ENCODE data around the gene SLC35E4. TPM values are rescaled to one million over a fixed set of nuclear protein-coding genes. Genes with fewer than 3 reads are reported as not detected.

The SLC35E4 gene
- total and polyA plus RNA-seq, 2 experiments from 2014 or later, result 2.6 to 11.3 TPM

DNA sequence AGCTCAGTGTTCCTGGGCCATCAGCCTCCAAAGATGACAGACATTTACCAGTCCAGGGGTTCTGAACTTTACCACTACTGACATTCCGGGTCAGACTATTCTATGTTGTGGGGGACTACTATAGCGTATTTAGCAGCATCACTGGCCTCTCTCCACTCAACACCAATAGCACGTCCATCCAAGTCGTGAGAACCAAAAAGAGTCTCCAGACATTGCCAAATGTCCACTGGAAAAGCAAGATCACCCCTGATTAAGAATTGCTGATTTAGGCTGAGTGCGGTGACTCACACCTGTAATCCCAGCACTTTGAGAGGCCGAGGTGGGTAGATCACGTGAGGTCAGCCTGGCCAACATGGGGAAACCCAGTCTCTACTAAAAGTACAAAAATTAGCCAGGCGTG lies 49.2 kb upstream of the SLC35E4 start:
- peaks cover 4% of the 10 kb centered on the region; the same call in 1 of the 2 replicates for H4K20me1 ChIP-seq (replicated peaks; ENCODE audit: insufficient read depth)
- H3K27me3 ChIP-seq (ENCODE audit: insufficient read depth), result no peaks in the 10 kb centered on the region
- H2AFZ ChIP-seq, result no peak overlapping the region
- peaks cover 75% of the 10 kb centered on the region for H3K36me3 Mint-ChIP-seq (ENCODE audit: low read depth)
- peaks cover 3% of the 10 kb centered on the region; the same call in 1 of the 3 replicates for H3K4me1 Mint-ChIP-seq
- no peak overlapping the region for H3K4me3 Mint-ChIP-seq
- no peaks in the 10 kb centered on the region for H3K9me3 Mint-ChIP-seq
- H3K27ac Mint-ChIP-seq, result no peak overlapping the region
- H3K9me2 ChIP-seq (ENCODE audit: insufficient read depth), result no peaks in the 10 kb centered on the region
- peaks cover 5% of the 10 kb centered on the region for H3K27me3 Mint-ChIP-seq (ENCODE audit: insufficient read depth, low read depth, poor library complexity)
- H3K27ac ChIP-seq (ENCODE audit: low read depth), result no peak overlapping the region
- peaks cover 28% of the 10 kb centered on the region for H3K36me3 ChIP-seq (ENCODE audit: insufficient read depth)
- no peaks in the 10 kb centered on the region for H3F3A ChIP-seq (replicated peaks; ENCODE audit: low read depth)
- 0 out of 2 replicates have a peak, but pooled peaks cover 7% of the 10 kb centered on the region for H3K4me1 ChIP-seq (ENCODE audit: insufficient read depth)
- H3K4me2 ChIP-seq, result no peak overlapping the region
- DNase-seq (ENCODE audit: low spot score), result no peak
- H3K79me2 ChIP-seq (replicated peaks; ENCODE audit: insufficient read depth), result peaks cover 29% of the 10 kb centered on the region
- TF ChIP-seq ZNF114 (CRISPR knock-in tag; IDR thresholded peaks at IDR 0.05) (no peak), EZH2 (IDR thresholded peaks at IDR 0.05; ENCODE audit: low read depth, unreplicated experiment) (no peak), POLR2AphosphoS5 (IDR thresholded peaks at IDR 0.05; ENCODE audit: low read depth) (no peak), NANOG (IDR thresholded peaks at IDR 0.05; ENCODE audit: borderline replicate concordance) (no peak)
- TF ChIP-seq, protein P1, sequence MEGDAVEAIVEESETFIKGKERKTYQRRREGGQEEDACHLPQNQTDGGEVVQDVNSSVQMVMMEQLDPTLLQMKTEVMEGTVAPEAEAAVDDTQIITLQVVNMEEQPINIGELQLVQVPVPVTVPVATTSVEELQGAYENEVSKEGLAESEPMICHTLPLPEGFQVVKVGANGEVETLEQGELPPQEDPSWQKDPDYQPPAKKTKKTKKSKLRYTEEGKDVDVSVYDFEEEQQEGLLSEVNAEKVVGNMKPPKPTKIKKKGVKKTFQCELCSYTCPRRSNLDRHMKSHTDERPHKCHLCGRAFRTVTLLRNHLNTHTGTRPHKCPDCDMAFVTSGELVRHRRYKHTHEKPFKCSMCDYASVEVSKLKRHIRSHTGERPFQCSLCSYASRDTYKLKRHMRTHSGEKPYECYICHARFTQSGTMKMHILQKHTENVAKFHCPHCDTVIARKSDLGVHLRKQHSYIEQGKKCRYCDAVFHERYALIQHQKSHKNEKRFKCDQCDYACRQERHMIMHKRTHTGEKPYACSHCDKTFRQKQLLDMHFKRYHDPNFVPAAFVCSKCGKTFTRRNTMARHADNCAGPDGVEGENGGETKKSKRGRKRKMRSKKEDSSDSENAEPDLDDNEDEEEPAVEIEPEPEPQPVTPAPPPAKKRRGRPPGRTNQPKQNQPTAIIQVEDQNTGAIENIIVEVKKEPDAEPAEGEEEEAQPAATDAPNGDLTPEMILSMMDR (conservative IDR thresholded peaks at IDR 0.05; ENCODE audit: low read depth in 2 of 2), result no peak
- TF ChIP-seq, protein P2, sequence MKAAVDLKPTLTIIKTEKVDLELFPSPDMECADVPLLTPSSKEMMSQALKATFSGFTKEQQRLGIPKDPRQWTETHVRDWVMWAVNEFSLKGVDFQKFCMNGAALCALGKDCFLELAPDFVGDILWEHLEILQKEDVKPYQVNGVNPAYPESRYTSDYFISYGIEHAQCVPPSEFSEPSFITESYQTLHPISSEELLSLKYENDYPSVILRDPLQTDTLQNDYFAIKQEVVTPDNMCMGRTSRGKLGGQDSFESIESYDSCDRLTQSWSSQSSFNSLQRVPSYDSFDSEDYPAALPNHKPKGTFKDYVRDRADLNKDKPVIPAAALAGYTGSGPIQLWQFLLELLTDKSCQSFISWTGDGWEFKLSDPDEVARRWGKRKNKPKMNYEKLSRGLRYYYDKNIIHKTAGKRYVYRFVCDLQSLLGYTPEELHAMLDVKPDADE (IDR thresholded peaks at IDR 0.05), result no peak
- ATAC-seq, result no peak
- H3K4me3 ChIP-seq, result no peak overlapping the region

- Mint-ChIP-seq H3K4me3 (no peak overlapping the region), H3K4me1 (peaks cover 3% of the 10 kb centered on the region; the same call in 1 of the 3 replicates), H3K9me3 (peaks cover 4% of the 10 kb centered on the region; the same call in 2 of the 3 replicates), H3K36me3 (ENCODE audit: low read depth) (peaks cover 32% of the 10 kb centered on the region), H3K27me3 (ENCODE audit: insufficient read depth, low read depth, poor library complexity) (no peaks in the 10 kb centered on the region), H3K27ac (no peak overlapping the region)
- H3K27ac ChIP-seq (ENCODE audit: low read depth), result no peak overlapping the region
- H3K27me3 ChIP-seq (ENCODE audit: insufficient read depth), result peaks cover 8% of the 10 kb centered on the region; the same call in 1 of the 2 replicates
- DNase-seq (ENCODE audit: low spot score) (no peak), ATAC-seq (no peak)
- H3F3A ChIP-seq (replicated peaks; ENCODE audit: low read depth), result no peaks in the 10 kb centered on the region
- peaks cover 19% of the 10 kb centered on the region for H3K36me3 ChIP-seq (ENCODE audit: insufficient read depth)
- peaks cover 4% of the 10 kb centered on the region; the same call in 1 of the 2 replicates for H4K20me1 ChIP-seq (replicated peaks; ENCODE audit: insufficient read depth)
- peak overlapping the region; percentile 4; the same call in 1 of the 2 replicates for H2AFZ ChIP-seq
- H3K4me1 ChIP-seq (ENCODE audit: insufficient read depth), result 0 out of 2 replicates have a peak, but pooled peaks cover 7% of the 10 kb centered on the region
- peak overlapping the region; percentile 94 for H3K4me3 ChIP-seq
- no peaks in the 10 kb centered on the region for H3K9me2 ChIP-seq (ENCODE audit: insufficient read depth)
- H3K79me2 ChIP-seq (replicated peaks; ENCODE audit: insufficient read depth), result peaks cover 31% of the 10 kb centered on the region
- peak overlapping the region; percentile 95 for H3K4me2 ChIP-seq
- no peak for TF ChIP-seq CREB1 (CRISPR knock-in tag; IDR thresholded peaks at IDR 0.05; ENCODE audit: low read depth)
- no peak for TF ChIP-seq JUNB (IDR thresholded peaks at IDR 0.05; ENCODE audit: unreplicated experiment)
- TF ChIP-seq ZNF114 (CRISPR knock-in tag; IDR thresholded peaks at IDR 0.05), result no peak
- TF ChIP-seq, protein P2 (IDR thresholded peaks at IDR 0.05), result no peak
- TF ChIP-seq ZNF331 (CRISPR knock-in tag; IDR thresholded peaks at IDR 0.05; ENCODE audit: low read depth), result no peak
- TF ChIP-seq EZH2 (IDR thresholded peaks at IDR 0.05; ENCODE audit: low read depth, unreplicated experiment), result no peak
- TF ChIP-seq, protein P3, sequence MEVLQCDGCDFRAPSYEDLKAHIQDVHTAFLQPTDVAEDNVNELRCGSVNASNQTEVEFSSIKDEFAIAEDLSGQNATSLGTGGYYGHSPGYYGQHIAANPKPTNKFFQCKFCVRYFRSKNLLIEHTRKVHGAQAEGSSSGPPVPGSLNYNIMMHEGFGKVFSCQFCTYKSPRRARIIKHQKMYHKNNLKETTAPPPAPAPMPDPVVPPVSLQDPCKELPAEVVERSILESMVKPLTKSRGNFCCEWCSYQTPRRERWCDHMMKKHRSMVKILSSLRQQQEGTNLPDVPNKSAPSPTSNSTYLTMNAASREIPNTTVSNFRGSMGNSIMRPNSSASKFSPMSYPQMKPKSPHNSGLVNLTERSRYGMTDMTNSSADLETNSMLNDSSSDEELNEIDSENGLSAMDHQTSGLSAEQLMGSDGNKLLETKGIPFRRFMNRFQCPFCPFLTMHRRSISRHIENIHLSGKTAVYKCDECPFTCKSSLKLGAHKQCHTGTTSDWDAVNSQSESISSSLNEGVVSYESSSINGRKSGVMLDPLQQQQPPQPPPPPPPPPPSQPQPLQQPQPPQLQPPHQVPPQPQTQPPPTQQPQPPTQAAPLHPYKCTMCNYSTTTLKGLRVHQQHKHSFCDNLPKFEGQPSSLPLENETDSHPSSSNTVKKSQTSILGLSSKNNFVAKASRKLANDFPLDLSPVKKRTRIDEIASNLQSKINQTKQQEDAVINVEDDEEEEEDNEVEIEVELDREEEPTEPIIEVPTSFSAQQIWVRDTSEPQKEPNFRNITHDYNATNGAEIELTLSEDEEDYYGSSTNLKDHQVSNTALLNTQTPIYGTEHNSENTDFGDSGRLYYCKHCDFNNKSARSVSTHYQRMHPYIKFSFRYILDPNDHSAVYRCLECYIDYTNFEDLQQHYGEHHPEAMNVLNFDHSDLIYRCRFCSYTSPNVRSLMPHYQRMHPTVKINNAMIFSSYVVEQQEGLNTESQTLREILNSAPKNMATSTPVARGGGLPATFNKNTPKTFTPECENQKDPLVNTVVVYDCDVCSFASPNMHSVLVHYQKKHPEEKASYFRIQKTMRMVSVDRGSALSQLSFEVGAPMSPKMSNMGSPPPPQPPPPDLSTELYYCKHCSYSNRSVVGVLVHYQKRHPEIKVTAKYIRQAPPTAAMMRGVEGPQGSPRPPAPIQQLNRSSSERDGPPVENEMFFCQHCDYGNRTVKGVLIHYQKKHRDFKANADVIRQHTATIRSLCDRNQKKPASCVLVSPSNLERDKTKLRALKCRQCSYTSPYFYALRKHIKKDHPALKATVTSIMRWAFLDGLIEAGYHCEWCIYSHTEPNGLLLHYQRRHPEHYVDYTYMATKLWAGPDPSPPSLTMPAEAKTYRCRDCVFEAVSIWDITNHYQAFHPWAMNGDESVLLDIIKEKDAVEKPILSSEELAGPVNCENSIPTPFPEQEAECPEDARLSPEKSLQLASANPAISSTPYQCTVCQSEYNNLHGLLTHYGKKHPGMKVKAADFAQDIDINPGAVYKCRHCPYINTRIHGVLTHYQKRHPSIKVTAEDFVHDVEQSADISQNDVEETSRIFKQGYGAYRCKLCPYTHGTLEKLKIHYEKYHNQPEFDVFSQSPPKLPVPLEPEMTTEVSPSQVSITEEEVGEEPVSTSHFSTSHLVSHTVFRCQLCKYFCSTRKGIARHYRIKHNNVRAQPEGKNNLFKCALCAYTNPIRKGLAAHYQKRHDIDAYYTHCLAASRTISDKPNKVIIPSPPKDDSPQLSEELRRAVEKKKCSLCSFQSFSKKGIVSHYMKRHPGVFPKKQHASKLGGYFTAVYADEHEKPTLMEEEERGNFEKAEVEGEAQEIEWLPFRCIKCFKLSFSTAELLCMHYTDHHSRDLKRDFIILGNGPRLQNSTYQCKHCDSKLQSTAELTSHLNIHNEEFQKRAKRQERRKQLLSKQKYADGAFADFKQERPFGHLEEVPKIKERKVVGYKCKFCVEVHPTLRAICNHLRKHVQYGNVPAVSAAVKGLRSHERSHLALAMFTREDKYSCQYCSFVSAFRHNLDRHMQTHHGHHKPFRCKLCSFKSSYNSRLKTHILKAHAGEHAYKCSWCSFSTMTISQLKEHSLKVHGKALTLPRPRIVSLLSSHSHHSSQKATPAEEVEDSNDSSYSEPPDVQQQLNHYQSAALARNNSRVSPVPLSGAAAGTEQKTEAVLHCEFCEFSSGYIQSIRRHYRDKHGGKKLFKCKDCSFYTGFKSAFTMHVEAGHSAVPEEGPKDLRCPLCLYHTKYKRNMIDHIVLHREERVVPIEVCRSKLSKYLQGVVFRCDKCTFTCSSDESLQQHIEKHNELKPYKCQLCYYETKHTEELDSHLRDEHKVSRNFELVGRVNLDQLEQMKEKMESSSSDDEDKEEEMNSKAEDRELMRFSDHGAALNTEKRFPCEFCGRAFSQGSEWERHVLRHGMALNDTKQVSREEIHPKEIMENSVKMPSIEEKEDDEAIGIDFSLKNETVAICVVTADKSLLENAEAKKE (CRISPR knock-in tag; IDR thresholded peaks at IDR 0.05), result no peak
- TF ChIP-seq STAT1 (IDR thresholded peaks at IDR 0.05; ENCODE audit: unreplicated experiment), result no peak
Observed at GRCh38 chr22:30591191-30591587, 44.4 kb upstream of the SLC35E4 start.
